ENCODE results near the gene AGBL1.

Gene AGBL1

GRCh38 chr15:86756688-86757087 is 677.0 kb downstream of the AGBL1 start:
- no peak for DNase-seq

- no peak for DNase-seq
Measured at GRCh38 chr15:86759800-86760523, 680.3 kb downstream of the AGBL1 start.

GRCh38 chr15:86762874-86763273 is 683.2 kb downstream of the AGBL1 start:
- no peak for DNase-seq

GRCh38 chr15:86764021-86764420 is 684.4 kb downstream of the AGBL1 start:
- DNase-seq = no peak

GRCh38 chr15:86765281-86765680 is 685.6 kb downstream of the AGBL1 start:
- DNase-seq = no peak

- no peak for DNase-seq
Measured at GRCh38 chr15:86772369-86773059, 692.8 kb downstream of the AGBL1 start.

- DNase-seq = peak; percentile 54
Measured at GRCh38 chr15:86773736-86774135, 694.1 kb downstream of the AGBL1 start.

GRCh38 chr15:86776145-86776544 is 696.5 kb downstream of the AGBL1 start:
- no peak for DNase-seq

- no peak for DNase-seq
Measured at GRCh38 chr15:86796521-86796920, 716.9 kb downstream of the AGBL1 start.

- DNase-seq = no peak
Measured at GRCh38 chr15:86797135-86797534, 717.5 kb downstream of the AGBL1 start.

GRCh38 chr15:86799226-86799625 is 719.6 kb downstream of the AGBL1 start:
- no peak for DNase-seq

GRCh38 chr15:86802244-86802643 is 722.6 kb downstream of the AGBL1 start:
- DNase-seq = no peak

- no peak for DNase-seq
Measured at GRCh38 chr15:86804406-86804805, 724.7 kb downstream of the AGBL1 start.

- DNase-seq = no peak
Measured at GRCh38 chr15:86810329-86810728, 730.7 kb downstream of the AGBL1 start.

GRCh38 chr15:86813892-86814291 is 734.2 kb downstream of the AGBL1 start:
- no peak for DNase-seq

GRCh38 chr15:86829245-86829644 is 749.6 kb downstream of the AGBL1 start:
- no peak for DNase-seq

- DNase-seq = no peak
Measured at GRCh38 chr15:86830304-86830703, 750.6 kb downstream of the AGBL1 start.

GRCh38 chr15:86833595-86833994 is 753.9 kb downstream of the AGBL1 start:
- DNase-seq = no peak

GRCh38 chr15:86834115-86834863 is 754.6 kb downstream of the AGBL1 start:
- DNase-seq = no peak

GRCh38 chr15:86837294-86838061 is 757.8 kb downstream of the AGBL1 start:
- DNase-seq = no peak

GRCh38 chr15:86839502-86839901 is 759.8 kb downstream of the AGBL1 start:
- no peak for DNase-seq

GRCh38 chr15:86840996-86841395 is 761.3 kb downstream of the AGBL1 start:
- DNase-seq = no peak

- DNase-seq = no peak
Measured at GRCh38 chr15:86842199-86842598, 762.5 kb downstream of the AGBL1 start.
